ENCODE data around the gene CFHR5. TPM values are rescaled to one million over a fixed set of nuclear protein-coding genes. Genes with fewer than 3 reads are reported as not detected.

Gene CFHR5
- total RNA-seq, 1 experiment from 2014 or later: not detected

GRCh38 chr1:197036861-197037260, 59.5 kb downstream of the CFHR5 start:
- intact Hi-C loops (cut with micrococcal nuclease; ENCODE audit: unreplicated experiment): no loop called here
- TF ChIP-seq CTCF (IDR thresholded peaks at IDR 0.05; ENCODE audit: insufficient read depth in 1 of 2, low read depth in 1 of 2, low read length in 1 of 2, severe bottlenecking in 1 of 2, unreplicated experiment in 1 of 2): no peak
- H3K36me3 ChIP-seq (ENCODE audit: control insufficient read depth, insufficient read depth, low read length): no peaks in the 10 kb centered on the region
- no peak for DNase-seq
- Mint-ChIP-seq H3K9me3 (ENCODE audit: unreplicated experiment) (no peaks in the 10 kb centered on the region), H3K27ac (ENCODE audit: unreplicated experiment) (no peak overlapping the region), H3K36me3 (ENCODE audit: insufficient read depth, unreplicated experiment) (no peaks in the 10 kb centered on the region), H3K4me1 (ENCODE audit: low read depth, unreplicated experiment) (no peaks in the 10 kb centered on the region), H3K4me3 (ENCODE audit: unreplicated experiment) (no peak overlapping the region), H3K27me3 (ENCODE audit: insufficient read depth, unreplicated experiment) (no peaks in the 10 kb centered on the region)
- H3K4me1 ChIP-seq: no peaks in the 10 kb centered on the region
- no peaks in the 10 kb centered on the region for H3K9me3 ChIP-seq
- CTCF ChIA-PET: no interaction called here
- H3K4me3 ChIP-seq (ENCODE audit: low read depth, low read length): no peak overlapping the region
- BruUV-seq (replicated peaks): no TSS peak
- H3K27me3 ChIP-seq (replicated peaks; ENCODE audit: control insufficient read depth, insufficient read depth, low read length): no peaks in the 10 kb centered on the region
- POLR2A ChIA-PET: no interaction called here

- TF ChIP-seq CTCF (IDR thresholded peaks at IDR 0.05; ENCODE audit: insufficient read depth in 1 of 2, low read depth in 1 of 2, low read length in 1 of 2, severe bottlenecking in 1 of 2, unreplicated experiment in 1 of 2): no peak
Measured at GRCh38 chr1:197041486-197042353, 64.4 kb downstream of the CFHR5 start.

DNA sequence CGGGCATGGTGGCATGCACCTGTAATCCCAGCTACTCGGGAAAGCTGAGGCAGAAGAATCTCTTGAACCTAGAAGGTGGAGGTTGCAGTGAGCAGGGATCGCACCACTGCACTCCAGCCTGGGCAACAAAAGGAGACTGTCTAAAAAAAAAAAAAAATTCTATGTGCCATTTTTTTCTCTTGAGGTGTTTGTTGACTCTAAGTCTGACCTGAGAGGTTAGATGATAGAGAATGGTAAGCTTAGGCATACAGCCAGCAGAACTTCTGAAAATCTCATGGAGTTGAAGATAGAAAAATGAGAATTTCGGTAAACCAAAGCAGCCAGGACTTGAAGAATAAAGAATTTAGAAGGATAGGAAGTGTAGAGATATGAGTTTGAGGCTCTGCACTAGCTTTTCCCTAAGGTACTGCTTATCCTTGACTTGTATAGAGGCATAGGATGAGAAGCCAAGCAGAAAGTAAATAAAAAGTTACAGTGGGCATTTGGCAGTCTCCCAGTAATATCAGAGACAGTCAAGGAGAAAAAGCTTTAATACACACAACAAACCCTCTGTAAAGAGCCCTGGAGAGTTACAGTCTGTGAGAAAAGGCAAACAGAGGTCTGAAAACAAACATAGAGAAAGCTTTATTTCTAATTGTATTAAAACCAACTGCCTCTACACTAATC, 65.5 kb downstream of the CFHR5 start:
- no peak overlapping the region for H3K4me3 Mint-ChIP-seq (ENCODE audit: unreplicated experiment)
- no peak for DNase-seq
- H3K9me3 Mint-ChIP-seq (ENCODE audit: unreplicated experiment): no peaks in the 10 kb centered on the region
- intact Hi-C loops (cut with micrococcal nuclease; ENCODE audit: unreplicated experiment): no loop called here
- H3K4me1 ChIP-seq: no peaks in the 10 kb centered on the region
- no TSS peak for BruUV-seq (replicated peaks)
- H3K9me3 ChIP-seq: no peaks in the 10 kb centered on the region
- peaks cover 4% of the 10 kb centered on the region for H3K27me3 Mint-ChIP-seq (ENCODE audit: insufficient read depth, unreplicated experiment)
- H3K4me3 ChIP-seq (ENCODE audit: low read depth, low read length): no peak overlapping the region
- H3K36me3 Mint-ChIP-seq (ENCODE audit: insufficient read depth, unreplicated experiment): no peaks in the 10 kb centered on the region
- H3K36me3 ChIP-seq (ENCODE audit: control insufficient read depth, insufficient read depth, low read length): no peaks in the 10 kb centered on the region
- no peaks in the 10 kb centered on the region for H3K27me3 ChIP-seq (replicated peaks; ENCODE audit: control insufficient read depth, insufficient read depth, low read length)
- H3K4me1 Mint-ChIP-seq (ENCODE audit: low read depth, unreplicated experiment): no peaks in the 10 kb centered on the region
- H3K27ac Mint-ChIP-seq (ENCODE audit: unreplicated experiment): no peak overlapping the region
- no peak for TF ChIP-seq CTCF (IDR thresholded peaks at IDR 0.05; ENCODE audit: insufficient read depth in 1 of 2, low read depth in 1 of 2, low read length in 1 of 2, severe bottlenecking in 1 of 2, unreplicated experiment in 1 of 2)
- ChIA-PET POLR2A (no interaction called here), CTCF (no interaction called here)

More at GRCh38 chr1:197041486-197042353, 64.4 kb downstream of the CFHR5 start:
- Mint-ChIP-seq H3K27me3 (ENCODE audit: insufficient read depth, unreplicated experiment) (peaks cover 4% of the 10 kb centered on the region), H3K9me3 (ENCODE audit: unreplicated experiment) (no peaks in the 10 kb centered on the region), H3K36me3 (ENCODE audit: insufficient read depth, unreplicated experiment) (no peaks in the 10 kb centered on the region), H3K27ac (ENCODE audit: unreplicated experiment) (no peak overlapping the region), H3K4me3 (ENCODE audit: unreplicated experiment) (no peak overlapping the region), H3K4me1 (ENCODE audit: low read depth, unreplicated experiment) (no peaks in the 10 kb centered on the region)
- H3K27me3 ChIP-seq (replicated peaks; ENCODE audit: control insufficient read depth, insufficient read depth, low read length): no peaks in the 10 kb centered on the region
- no peaks in the 10 kb centered on the region for H3K4me1 ChIP-seq
- no peak for DNase-seq
- no TSS peak for BruUV-seq (replicated peaks)
- H3K9me3 ChIP-seq: no peaks in the 10 kb centered on the region
- intact Hi-C loops (cut with micrococcal nuclease; ENCODE audit: unreplicated experiment): no loop called here
- H3K4me3 ChIP-seq (ENCODE audit: low read depth, low read length): no peak overlapping the region
- ChIA-PET POLR2A (no interaction called here), CTCF (no interaction called here)
- H3K36me3 ChIP-seq (ENCODE audit: control insufficient read depth, insufficient read depth, low read length): no peaks in the 10 kb centered on the region
